ENCODE data around the gene NUP37.
"Not testable (repeated sequence)": the region's sequence is repeated elsewhere in the genome, so short reads cannot be mapped to it uniquely, and the experiment has no call there.

Gene NUP37

GRCh38 chr12:102095677-102096263 lies 24.1 kb downstream of the NUP37 start:
- peak; percentile 4 for DNase-seq (ENCODE audit: low read depth)
- no peak overlapping the region for H3K4me3 ChIP-seq (ENCODE audit: low read depth, low read length)

- no peak overlapping the region for H3K4me3 ChIP-seq (ENCODE audit: low read depth, low read length)
- no peak for DNase-seq (ENCODE audit: low read depth)
Observed at GRCh38 chr12:102093319-102093718, 26.6 kb downstream of the NUP37 start.

DNA sequence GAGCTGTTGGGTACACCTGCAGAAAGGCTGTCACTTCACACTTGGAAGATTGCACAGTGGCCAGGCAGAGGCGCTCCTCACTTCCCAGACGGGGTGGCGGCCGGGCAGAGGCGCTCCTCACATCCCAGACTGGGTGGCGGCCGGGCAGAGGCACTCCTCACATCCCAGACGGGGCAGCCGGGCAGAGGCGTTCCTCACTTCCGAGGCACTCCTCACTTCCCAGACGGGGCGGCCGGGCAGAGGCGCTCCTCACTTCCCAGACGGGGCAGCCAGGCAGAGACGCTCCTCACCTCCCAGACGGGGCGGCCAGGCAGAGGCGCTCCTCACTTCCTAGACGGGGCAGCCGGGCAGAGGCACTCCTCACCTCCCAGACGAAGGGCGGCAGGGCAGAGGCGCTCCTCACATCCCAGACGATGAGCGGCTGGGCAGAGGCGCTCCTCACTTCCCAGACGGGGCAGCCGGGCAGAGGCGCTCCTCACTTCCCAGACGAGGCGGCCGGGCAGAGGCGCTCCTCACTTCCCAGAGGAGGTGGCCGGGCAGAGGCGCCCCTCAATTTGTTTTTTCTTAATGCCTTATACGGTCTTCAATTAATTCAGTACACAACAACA lies 30.6 kb downstream of the NUP37 start:
- H3K4me3 ChIP-seq (ENCODE audit: low read depth, low read length); DNase-seq (ENCODE audit: low read depth): not testable (repeated sequence)

- no peak overlapping the region for H3K4me3 ChIP-seq (ENCODE audit: low read depth, low read length)
- DNase-seq (ENCODE audit: low read depth) = no peak
Observed at GRCh38 chr12:102080842-102081241, 39.1 kb downstream of the NUP37 start.

DNA sequence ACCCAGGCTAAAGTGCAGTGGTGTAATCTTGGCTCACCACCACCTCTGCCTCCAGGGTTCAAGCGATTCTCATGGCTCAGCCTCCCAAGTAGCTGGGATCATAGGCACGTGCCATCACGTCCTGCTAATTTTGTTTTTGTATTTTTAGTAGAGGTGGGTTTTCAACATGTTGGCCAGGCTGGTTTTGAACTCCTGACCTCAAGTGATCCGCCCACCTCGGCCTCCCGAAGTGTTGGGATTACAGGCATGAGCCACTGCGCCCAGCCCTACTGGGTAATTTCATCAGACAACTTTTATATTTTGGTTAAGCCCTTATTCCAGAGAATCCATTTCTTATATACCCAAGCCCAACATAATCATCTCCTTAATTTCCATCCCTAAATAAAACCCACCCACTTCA lies 47.8 kb downstream of the NUP37 start:
- DNase-seq (ENCODE audit: low read depth); H3K4me3 ChIP-seq (ENCODE audit: low read depth, low read length): not testable (repeated sequence)

DNA sequence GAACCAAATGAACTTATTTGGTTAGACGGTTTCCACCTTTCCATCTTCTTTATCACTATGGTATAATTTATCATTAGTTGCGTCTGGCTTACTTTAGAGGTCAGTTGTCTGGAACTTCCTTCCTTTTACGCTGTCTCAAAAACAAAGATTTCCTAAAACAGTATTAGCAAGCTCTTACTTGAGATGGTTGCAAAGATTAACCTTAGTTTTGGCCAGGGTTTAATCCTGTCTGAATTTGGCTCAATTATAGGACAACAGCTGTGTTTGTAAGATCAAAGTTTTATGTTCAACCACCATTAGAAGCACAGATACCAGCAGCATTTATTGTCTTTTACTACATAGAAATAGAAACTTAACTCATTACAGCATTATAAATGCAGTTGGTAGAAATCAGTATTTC lies 50.2 kb downstream of the NUP37 start:
- DNase-seq (ENCODE audit: low read depth) = no peak
- H3K4me3 ChIP-seq (ENCODE audit: low read depth, low read length) = no peak overlapping the region

DNA sequence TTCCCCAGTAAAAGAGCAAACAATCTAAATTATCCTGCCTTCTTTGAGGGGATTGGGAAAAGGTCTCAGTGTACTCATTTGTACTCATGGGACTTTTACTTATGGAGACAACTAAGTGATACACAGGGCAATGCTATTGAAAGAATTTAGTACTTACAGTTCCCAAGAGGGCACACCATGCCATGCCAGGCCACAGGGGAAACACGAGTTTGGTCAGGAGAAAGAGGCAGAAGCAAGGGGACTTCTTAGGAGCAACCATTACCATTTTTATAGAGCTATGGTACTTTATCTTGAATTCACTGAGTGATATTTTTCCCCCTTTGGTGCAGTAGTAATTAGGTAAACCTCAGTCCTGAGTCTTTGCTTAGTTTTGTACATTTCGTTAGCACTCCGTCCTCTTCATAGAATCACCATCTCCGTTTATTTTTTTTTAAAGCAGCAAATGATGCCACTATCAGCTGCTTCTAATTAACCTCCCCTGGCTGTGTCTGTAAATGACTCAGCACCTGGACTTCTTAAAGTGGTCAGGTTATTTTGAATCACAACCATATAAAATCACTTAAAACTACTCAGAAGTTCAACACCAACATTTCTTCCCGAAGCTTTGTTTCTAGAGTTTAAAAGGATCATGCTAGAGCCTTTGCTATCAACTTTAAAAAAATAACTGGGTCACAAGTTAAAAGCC lies 52.2 kb downstream of the NUP37 start:
- peak; percentile 8 for DNase-seq (ENCODE audit: low read depth)
- H3K4me3 ChIP-seq (ENCODE audit: low read depth, low read length) = no peak overlapping the region

DNA sequence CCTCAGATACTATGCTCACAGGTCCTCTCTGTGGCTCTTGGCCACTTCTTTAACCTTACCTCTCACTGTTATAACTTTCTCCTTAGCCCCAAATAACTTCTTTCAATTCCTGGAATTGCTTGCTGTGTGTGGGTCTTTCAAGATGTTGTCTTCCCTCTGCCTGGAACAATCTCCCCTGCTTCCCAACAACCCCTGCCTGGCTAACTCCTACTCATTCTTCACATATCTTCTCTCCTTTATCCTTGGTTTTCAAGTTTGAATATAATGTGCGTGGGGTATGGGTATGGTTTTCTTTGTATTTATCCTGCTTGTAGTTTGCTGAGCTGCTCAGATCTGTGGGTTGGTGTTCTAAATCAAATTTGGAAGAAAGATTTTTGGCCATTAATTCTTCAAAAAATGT lies 55.4 kb downstream of the NUP37 start:
- DNase-seq (ENCODE audit: low read depth) = no peak

GRCh38 chr12:102063069-102063468 lies 56.8 kb downstream of the NUP37 start:
- no peak overlapping the region for H3K4me3 ChIP-seq (ENCODE audit: low read depth, low read length)
- no peak for DNase-seq (ENCODE audit: low read depth)

More for the DNA sequence above, 55.4 kb downstream of the NUP37 start:
- H3K4me3 ChIP-seq (ENCODE audit: low read depth, low read length) = no peak overlapping the region

DNA sequence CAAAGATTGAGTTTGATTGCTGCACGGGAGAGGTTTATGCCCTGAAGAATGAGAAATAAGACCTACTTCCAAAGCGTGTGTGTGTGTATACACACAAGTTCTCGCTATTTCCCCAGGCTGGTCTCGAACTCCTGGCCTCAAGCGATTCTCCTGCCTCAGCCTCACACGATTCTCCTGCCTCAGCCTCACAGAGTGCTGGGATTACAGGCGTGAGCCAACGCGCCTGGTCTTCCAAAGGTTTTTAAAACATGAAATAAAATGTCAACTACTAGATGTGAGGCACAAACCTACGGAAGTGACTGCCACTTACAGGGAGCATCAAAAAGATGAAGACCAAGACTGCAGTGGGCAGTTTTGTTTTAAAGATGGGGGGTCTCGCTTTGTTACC lies 57.5 kb downstream of the NUP37 start:
- H3K4me3 ChIP-seq (ENCODE audit: low read depth, low read length) = peak overlapping the region; percentile 82
- DNase-seq (ENCODE audit: low read depth) = no peak

DNA sequence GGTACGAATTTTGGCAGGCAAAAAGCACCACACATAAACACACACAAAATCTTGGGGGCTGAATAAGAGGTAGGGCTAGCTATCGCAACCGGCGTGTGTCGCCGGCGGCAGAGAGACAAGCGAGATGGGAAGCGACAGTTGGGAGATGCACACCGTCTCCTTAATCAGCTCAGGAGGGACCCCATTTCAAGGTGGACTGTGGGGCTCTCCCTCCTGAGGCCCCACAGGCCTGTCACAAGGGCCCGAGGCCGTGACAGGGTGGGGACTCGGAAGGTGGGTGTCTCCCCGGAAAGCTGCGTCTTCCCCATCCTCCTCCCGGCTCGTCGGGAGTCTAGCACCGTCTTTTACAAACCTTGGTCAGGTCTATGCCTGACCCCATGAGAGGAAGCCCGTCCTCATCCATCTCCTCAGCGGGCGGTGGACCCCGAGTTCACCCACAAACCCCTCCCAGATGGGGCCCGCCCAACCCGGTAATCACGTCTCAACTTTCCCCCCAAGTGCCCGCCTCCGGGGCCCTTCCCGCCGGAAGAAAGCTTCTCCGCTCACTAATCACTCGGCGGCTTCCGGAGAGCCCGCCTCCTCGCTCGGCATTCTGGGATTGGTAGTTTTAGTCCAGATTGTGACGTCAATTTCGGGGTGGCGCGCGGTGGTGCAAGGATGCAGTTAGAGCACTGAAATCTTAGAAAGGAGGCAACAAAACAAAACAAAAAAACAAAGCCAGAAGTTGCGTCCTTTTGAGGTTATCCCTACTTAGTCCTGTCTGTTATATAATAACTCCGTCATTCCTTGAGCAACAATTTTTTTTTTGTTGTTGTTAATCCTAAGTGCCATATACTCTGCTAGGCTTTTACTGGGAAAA lies 58.1 kb downstream of the NUP37 start, which contains the start of gene WASHC3:
Gene WASHC3 (minus strand): TSS at position 432 of the 859 bp plus-strand sequence. CDS start 29 bp downstream, at position 403.
- H3K4me3 ChIP-seq (ENCODE audit: low read depth, low read length) = peak within 1 kb of the TSS; percentile 82
- DNase-seq (ENCODE audit: low read depth) = peak; percentile 60

DNA sequence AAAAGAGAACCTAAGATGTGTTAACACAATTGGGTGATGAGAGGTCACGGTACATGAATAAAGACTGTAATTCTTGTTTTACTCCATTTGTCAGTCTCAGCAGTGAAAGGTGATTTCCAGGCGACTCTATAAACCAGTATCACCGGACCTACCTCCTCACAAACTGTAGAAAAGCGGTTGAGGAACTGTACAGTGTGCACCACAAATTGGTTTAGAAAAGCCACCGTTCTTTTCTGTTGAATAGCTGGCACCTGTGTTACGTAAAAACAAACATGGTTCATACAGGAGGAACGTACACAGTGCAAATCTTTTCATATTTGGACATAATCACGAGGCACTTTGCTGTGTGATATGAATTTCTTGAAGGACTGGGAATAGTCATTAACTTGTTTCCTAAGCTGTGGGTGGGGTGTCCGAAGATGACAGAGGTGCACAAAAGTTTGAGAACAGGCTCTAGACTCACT lies 58.8 kb downstream of the NUP37 start:
- no peak for DNase-seq (ENCODE audit: low read depth)

GRCh38 chr12:102059343-102059742 lies 60.6 kb downstream of the NUP37 start:
- H3K4me3 ChIP-seq (ENCODE audit: low read depth, low read length) = no peak overlapping the region
- no peak for DNase-seq (ENCODE audit: low read depth)

More for the DNA sequence above, 58.8 kb downstream of the NUP37 start:
- peak overlapping the region; percentile 82 for H3K4me3 ChIP-seq (ENCODE audit: low read depth, low read length)

DNA sequence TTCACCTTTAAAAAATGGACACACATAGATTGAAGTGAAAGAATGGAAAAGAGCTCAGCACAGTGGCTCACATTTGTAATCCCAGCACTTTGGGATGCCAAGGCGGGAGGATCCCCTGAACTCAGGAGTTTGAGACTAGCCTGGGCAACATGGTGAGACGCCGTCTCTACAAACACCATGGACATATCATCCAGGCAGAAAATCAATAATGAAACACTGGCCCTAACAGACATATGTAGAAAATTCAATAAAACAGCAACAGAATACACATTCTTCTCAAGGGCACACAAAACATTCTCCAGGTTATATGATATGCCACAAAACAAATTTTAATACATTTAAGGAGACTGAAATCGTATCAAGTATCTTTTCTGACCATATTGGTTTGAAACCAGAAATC lies 65.6 kb downstream of the NUP37 start:
- H3K4me3 ChIP-seq (ENCODE audit: low read depth, low read length) = no peak overlapping the region
- no peak for DNase-seq (ENCODE audit: low read depth)

- DNase-seq (ENCODE audit: low read depth) = no peak
- no peak overlapping the region for H3K4me3 ChIP-seq (ENCODE audit: low read depth, low read length)
Observed at GRCh38 chr12:102053062-102053349, 66.9 kb downstream of the NUP37 start.

DNA sequence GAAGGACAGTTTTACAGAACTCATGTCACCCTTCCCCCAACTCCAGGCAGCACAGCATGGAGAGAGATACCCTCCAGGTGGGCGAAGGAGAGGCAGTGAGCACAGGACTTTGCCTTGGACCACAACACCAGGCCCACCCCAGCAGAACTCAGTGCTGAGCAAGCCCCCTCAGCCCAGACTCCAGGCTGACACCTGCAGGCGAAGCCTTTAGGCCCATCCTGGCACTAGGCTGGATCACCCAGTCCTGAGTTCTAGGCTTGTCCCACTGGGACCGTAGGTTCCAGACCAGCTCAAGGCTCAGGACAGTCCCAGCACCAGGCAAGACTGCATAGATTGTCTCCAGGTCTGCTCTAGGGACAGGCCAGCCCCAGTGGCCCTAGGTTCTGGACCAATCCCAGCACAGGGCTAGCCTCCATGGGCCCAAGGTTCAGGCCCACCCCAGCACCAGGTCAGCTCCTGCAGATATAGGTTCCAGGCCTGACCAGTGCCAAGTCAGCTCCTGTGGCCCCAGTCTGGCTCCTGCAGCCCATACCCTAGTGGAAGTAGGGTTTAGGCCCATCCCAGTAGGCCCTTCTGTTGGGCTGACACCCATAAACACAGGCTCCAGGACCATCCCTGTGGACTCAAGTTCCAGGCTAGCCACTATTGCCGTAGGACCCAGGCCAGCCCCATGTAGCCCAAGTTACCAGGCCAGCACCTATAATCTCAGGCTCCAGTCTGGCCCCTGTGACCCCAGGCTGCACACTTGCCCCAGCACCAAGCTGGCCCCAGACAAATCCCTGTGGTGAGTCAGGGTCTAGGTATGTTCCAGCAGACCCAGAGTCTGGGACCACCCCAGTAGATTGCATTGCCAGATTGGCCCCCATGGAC lies 67.5 kb downstream of the NUP37 start:
- no peak for DNase-seq (ENCODE audit: low read depth)
- H3K4me3 ChIP-seq (ENCODE audit: low read depth, low read length) = no peak overlapping the region

DNA sequence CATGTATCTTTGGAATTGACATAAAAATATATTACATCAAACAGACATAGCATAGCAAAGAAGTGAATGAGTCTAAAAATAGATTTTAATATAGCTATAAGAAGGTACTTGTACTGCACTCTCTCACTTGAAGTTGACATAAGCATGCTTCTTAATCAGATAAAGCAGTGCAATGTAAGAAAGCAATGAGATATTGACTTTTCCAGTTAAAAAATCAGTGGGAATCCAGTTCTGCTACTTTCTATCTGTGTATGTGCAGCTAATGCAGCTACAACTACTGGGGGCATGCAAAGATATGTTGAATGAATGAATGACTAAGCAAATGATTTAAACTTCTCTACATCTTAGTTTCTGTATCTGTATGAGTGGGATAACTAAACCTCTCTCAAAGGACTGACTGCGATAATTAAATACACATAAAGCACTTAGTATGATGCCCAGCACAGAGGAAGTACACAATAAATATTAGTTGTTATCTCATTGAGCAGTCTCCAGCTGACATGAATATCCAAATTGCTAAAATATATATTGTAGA lies 68.4 kb downstream of the NUP37 start:
- no peak overlapping the region for H3K4me3 ChIP-seq (ENCODE audit: low read depth, low read length)
- no peak for DNase-seq (ENCODE audit: low read depth)

DNA sequence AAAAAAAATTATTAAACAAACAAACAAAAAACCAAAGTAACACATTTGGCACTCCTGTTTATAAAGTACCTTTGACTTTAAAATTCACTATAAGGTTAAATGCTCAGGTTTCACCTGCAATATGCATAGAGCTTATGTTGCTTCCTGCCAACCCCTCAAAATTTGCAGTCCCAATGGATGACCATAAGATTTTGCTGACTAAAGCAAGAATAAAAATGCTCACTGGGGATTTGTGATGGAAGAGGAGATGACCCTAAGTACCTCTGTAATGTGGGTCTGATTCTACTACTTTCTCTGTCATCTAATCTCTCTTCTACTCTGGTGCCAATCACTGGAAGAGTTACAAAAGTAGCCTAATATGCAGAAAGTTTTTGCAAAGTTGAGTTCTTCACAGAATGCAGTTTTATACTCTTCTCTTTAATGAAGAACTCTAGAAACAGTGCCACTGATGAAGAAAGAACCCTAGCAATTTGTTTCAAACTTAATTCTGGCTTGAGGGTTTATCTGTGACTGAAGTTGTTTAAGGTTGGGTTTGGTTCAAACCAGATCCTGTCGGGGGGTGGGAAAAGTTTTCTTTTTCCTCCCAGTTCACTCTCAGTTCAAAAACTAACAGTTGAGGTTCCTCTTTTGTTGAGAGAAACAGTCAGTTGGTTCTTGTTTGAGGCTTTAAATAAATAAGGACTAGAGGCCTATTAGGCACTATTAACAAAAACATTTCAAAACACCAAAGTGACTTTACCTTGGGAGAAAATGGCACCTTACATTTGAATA lies 69.1 kb downstream of the NUP37 start:
- H3K4me3 ChIP-seq (ENCODE audit: low read depth, low read length) = no peak overlapping the region
- DNase-seq (ENCODE audit: low read depth) = no peak

Measured in skeletal muscle cell (primary cell).